AG09309 (cell line): ENCODE measurements around the gene CCDC27.

Source experiments
- DNase-seq: peaks from one replicate; pipeline ENCODE4 v3.0.0-alpha.2; 2010; ENCODE audit warnings: low read depth
- H3K4me3 ChIP-seq: 2 replicates; pipeline ENCODE4 v1.5.1; 2011; ENCODE audit warnings: mild to moderate bottlenecking, low read depth, low read length, moderate library complexity; ENCODE audit not compliant: control insufficient read depth
- TF ChIP-seq, protein P1 (sequence below): IDR thresholded peaks from 2 replicates; pipeline ENCODE4 v1.5.1; 2011; ENCODE audit warnings: mild to moderate bottlenecking, low read depth, low read length, inconsistent platforms; ENCODE audit not compliant: insufficient read depth, control insufficient read depth; ENCODE audit errors: missing control alignments

Gene CCDC27

DNA sequence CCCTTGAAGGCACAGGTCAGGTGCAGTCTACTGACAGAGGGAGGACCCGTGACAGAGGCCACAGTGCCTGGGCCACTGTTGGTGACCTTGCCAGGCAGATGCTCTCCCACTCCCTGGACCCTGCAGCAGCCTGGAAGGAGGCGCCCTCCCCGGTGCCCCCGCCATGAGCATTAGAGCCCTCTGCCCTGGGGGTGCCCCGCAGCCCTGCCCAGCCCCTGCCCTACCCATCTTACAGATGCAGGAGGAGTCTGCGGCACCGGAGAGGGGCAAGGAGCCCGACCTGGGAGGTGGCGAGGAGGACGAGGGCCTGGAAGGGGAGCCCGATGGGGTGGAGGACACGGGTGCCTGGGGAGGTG, 10.6 kb downstream of the CCDC27 start:
- H3K4me3 ChIP-seq = no peak overlapping the region

DNA sequence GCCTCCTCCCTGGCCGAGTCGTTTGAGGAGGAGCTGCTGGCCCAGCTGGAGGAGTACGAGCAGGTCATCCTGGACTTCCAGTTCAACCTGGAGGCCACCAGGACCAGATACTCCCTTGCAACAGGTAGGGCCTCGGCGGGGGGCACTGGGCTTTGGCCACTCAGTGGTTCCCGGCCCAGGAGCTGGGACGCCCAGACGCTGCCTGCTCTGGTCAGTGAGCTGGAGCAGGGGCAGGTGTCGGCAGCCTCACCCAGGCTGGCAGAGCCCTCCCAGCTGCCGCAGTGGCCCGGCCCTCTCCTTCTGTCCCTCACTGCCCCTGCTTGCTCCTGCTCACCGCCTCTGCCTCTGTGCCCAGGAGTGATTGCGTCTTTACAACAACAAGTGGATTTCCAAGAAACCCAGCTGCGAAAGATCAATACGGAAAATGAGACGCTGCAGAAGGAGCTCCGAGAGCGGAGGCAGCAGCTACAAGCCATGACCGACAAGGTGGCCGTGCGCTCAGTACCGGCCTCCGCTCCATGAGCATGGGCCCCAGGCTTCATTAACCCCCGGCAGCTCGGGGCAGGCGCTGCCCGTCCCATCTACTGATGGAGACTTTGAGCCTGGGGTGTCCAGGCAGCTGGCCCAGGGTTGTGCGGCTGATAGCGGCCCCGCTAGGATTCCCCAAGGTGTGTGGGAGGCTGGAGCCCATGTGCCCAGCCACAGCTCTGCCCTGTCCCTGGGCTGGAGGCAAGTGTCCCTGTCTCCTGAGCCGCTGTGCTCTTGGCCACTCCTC, 11.3 kb downstream of the CCDC27 start:
- DNase-seq = no peak
- TF ChIP-seq, protein P1, sequence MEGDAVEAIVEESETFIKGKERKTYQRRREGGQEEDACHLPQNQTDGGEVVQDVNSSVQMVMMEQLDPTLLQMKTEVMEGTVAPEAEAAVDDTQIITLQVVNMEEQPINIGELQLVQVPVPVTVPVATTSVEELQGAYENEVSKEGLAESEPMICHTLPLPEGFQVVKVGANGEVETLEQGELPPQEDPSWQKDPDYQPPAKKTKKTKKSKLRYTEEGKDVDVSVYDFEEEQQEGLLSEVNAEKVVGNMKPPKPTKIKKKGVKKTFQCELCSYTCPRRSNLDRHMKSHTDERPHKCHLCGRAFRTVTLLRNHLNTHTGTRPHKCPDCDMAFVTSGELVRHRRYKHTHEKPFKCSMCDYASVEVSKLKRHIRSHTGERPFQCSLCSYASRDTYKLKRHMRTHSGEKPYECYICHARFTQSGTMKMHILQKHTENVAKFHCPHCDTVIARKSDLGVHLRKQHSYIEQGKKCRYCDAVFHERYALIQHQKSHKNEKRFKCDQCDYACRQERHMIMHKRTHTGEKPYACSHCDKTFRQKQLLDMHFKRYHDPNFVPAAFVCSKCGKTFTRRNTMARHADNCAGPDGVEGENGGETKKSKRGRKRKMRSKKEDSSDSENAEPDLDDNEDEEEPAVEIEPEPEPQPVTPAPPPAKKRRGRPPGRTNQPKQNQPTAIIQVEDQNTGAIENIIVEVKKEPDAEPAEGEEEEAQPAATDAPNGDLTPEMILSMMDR = no peak
- no peak overlapping the region for H3K4me3 ChIP-seq

More for the DNA sequence above, 10.6 kb downstream of the CCDC27 start:
- TF ChIP-seq, protein P1 = no peak
- no peak for DNase-seq

DNA sequence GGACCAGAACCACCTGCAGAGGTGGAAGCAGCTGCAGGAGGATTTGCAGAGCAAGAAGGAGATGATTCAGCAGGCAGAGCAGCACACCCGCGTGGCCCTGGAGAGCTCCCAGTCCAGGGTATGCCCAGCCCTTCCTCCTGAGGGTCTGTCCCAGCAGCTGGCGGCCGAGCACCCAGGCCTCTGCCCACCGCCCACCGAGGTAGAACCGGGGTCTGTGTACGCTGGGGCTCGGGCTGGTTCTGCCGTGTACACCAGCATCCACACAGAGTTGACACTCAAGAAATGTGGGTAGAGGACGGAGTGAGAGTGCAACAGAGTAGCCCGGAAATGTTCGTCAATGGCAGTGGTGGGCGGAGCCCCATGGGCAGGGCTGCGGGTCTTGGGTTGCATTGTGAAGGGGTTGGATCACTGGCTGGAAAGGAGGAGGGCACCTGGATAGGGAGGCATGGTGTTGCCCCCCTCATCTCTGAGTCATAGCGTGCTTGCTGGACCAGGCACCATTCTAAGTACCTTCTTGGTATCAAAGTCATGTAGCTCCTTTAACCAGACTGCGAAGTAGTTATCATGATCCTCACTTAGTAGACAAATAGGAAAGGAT, 15.2 kb downstream of the CCDC27 start:
- no peak for DNase-seq

DNA sequence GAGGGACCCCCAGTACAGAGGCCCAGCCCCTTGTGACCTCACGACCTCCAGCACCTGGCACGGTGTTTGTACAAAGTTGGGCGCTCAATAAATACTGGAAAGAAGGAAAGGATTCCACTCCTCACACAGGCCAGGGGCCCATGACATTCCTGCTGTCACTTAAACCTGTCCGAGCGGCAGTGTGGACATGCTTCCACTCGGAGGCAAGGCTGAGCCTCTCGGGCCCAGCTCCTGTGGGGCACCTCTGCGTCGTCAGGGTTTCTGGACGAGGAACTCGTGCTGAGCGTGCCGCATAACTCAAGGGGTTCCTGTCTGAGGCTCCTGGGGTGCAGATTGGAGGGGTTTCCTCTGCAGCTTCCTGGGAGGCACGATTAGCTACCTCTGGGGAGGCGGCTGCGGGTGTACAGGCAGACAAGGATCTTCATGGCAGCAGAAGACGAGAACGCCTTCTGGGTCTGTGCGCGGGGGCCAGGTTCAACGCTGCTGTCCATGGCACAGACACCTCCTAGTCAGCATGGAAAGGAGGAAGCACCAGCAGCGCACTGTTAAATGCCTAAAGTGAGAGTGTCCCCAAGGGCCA, 16.7 kb downstream of the CCDC27 start:
- TF ChIP-seq, protein P1 = no peak

More for the DNA sequence above, 15.2 kb downstream of the CCDC27 start:
- H3K4me3 ChIP-seq = no peak overlapping the region
- TF ChIP-seq, protein P1 = no peak

DNA sequence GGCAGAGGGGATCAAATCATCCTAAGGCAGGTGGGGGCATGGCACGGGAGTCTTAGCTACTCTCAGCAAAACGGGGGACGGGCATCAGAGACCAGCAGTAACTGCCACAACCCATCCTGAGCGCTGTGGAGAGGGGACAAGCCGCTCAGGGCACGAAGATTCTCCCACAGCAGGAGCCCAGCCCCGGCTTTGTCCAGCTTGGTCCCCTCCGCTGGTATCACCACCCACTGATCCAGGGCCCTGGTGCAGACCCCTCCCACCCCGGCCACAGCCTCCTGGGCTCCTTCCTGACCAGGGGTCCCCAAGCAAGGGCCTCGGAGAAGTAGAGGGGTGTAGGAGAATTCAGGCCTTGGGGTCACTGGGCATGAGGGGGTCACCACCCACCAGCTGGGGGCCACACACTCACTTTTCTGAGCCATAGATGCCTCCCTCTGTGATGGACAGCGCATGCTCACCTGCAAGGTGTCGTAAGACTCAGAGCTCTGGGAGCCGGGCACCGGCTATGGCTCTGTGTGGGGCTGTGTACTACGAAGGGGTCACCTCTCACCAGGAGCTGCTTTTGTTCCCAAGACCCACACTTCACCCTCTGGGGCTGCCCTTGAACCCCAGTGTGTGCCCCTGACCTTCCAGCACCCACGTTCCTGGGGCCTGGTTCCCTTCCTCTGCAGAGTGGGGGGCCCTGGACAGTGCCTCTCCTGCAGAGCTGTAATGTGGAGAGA, 18.0 kb downstream of the CCDC27 start:
- TF ChIP-seq, protein P1 = no peak
- no peak for DNase-seq
- H3K4me3 ChIP-seq = no peak overlapping the region

More for the DNA sequence above, 16.7 kb downstream of the CCDC27 start:
- no peak for DNase-seq
- H3K4me3 ChIP-seq = no peak overlapping the region
